WTC11 (cell line): ENCODE measurements around the gene BCAS3.

ENCODE experiments used
- NFATC4 ChIP-seq: fragments of 250-450 bp; sonication (Bioruptor Pico); IDR thresholded peaks from 2 replicates; pipeline ENCODE4 v1.9.0; 2021; ENCODE audit warnings: mild to moderate bottlenecking
- TF ChIP-seq, protein P1 (sequence below): sonication (generic); formaldehyde crosslinking; IDR thresholded peaks from 2 replicates; pipeline ENCODE4 v1.8.0; 2022; ENCODE audit warnings: mild to moderate bottlenecking, missing genetic modification reagents
- TF ChIP-seq, protein P2 (sequence below): fragments of 200-600 bp; IDR thresholded peaks from 2 replicates; pipeline ENCODE4 v1.8.0; 2022; ENCODE audit warnings: antibody characterized with exemption

DNA sequence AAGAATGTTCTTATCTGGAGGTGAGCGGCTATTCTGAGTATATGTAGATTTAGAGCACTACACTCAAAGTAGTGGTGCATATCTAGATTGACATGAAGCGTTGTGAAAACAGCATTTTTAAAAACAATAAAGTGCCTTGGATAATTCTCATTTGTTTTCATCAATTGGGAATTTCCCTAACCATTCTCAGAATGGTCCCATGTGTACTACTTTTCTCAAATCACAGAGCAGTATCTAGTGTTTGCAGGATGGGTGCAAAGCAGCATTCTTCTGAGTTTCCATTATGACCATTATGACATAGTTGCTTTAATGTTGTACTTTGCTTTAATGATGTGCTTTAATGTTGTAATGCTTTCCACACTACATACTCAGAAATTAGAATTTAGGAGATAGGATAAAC, 16.2 kb upstream of the BCAS3 start:
- TF ChIP-seq, protein P1, sequence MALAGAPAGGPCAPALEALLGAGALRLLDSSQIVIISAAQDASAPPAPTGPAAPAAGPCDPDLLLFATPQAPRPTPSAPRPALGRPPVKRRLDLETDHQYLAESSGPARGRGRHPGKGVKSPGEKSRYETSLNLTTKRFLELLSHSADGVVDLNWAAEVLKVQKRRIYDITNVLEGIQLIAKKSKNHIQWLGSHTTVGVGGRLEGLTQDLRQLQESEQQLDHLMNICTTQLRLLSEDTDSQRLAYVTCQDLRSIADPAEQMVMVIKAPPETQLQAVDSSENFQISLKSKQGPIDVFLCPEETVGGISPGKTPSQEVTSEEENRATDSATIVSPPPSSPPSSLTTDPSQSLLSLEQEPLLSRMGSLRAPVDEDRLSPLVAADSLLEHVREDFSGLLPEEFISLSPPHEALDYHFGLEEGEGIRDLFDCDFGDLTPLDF (CRISPR knock-in tag): no peak
- TF ChIP-seq, protein P2, sequence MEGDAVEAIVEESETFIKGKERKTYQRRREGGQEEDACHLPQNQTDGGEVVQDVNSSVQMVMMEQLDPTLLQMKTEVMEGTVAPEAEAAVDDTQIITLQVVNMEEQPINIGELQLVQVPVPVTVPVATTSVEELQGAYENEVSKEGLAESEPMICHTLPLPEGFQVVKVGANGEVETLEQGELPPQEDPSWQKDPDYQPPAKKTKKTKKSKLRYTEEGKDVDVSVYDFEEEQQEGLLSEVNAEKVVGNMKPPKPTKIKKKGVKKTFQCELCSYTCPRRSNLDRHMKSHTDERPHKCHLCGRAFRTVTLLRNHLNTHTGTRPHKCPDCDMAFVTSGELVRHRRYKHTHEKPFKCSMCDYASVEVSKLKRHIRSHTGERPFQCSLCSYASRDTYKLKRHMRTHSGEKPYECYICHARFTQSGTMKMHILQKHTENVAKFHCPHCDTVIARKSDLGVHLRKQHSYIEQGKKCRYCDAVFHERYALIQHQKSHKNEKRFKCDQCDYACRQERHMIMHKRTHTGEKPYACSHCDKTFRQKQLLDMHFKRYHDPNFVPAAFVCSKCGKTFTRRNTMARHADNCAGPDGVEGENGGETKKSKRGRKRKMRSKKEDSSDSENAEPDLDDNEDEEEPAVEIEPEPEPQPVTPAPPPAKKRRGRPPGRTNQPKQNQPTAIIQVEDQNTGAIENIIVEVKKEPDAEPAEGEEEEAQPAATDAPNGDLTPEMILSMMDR: no peak
- TF ChIP-seq NFATC4 (CRISPR knock-in tag): no peak
